ENCODE measurements around the gene TGFBR3L.

Gene TGFBR3L

GRCh38 chr19:7927605-7928333 lies 13.1 kb downstream of the TGFBR3L start (continued):
- TF ChIP-seq, protein P1, sequence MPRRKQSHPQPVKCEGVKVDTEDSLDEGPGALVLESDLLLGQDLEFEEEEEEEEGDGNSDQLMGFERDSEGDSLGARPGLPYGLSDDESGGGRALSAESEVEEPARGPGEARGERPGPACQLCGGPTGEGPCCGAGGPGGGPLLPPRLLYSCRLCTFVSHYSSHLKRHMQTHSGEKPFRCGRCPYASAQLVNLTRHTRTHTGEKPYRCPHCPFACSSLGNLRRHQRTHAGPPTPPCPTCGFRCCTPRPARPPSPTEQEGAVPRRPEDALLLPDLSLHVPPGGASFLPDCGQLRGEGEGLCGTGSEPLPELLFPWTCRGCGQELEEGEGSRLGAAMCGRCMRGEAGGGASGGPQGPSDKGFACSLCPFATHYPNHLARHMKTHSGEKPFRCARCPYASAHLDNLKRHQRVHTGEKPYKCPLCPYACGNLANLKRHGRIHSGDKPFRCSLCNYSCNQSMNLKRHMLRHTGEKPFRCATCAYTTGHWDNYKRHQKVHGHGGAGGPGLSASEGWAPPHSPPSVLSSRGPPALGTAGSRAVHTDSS (tag by site-specific recombination; IDR thresholded peaks at IDR 0.05), result no peak
- TF ChIP-seq ZFP37 (tag by site-specific recombination; IDR thresholded peaks at IDR 0.05), result no peak
- TF ChIP-seq, protein P2, sequence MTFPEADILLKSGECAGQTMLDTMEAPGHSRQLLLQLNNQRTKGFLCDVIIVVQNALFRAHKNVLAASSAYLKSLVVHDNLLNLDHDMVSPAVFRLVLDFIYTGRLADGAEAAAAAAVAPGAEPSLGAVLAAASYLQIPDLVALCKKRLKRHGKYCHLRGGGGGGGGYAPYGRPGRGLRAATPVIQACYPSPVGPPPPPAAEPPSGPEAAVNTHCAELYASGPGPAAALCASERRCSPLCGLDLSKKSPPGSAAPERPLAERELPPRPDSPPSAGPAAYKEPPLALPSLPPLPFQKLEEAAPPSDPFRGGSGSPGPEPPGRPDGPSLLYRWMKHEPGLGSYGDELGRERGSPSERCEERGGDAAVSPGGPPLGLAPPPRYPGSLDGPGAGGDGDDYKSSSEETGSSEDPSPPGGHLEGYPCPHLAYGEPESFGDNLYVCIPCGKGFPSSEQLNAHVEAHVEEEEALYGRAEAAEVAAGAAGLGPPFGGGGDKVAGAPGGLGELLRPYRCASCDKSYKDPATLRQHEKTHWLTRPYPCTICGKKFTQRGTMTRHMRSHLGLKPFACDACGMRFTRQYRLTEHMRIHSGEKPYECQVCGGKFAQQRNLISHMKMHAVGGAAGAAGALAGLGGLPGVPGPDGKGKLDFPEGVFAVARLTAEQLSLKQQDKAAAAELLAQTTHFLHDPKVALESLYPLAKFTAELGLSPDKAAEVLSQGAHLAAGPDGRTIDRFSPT (tag by site-specific recombination; IDR thresholded peaks at IDR 0.05), result peak; percentile 95
- no peak for TF ChIP-seq ZXDB (tag by site-specific recombination; IDR thresholded peaks at IDR 0.05)
- TF ChIP-seq ZNF585B (tag by site-specific recombination; IDR thresholded peaks at IDR 0.05), result no peak
- no peak for TF ChIP-seq BCL11A (tag by site-specific recombination; IDR thresholded peaks at IDR 0.05; ENCODE audit: low read depth)

- Histone ChIP-seq H3K27ac (ENCODE audit: extremely low read depth, low read depth, low read length) (no peak overlapping the region), H3K4me3 (ENCODE audit: low read depth, low read length) (no peak overlapping the region), H3K36me3 (ENCODE audit: control insufficient read depth in 2 of 2, insufficient read depth in 1 of 2, low read length in 2 of 2) (peaks cover 6 to 42% of the 10 kb centered on the region in 2 experiments; a peak in 2 of 3 replicates), H3K9me3 (ENCODE audit: control insufficient read depth, insufficient read depth, low read depth, low read length) (no peaks in the 10 kb centered on the region), H3K4me1 (ENCODE audit: control insufficient read depth, insufficient read depth, low read length) (peaks cover 17% of the 10 kb centered on the region)
- 0 out of 2 replicates have a peak, but pooled peaks have one; percentile 3 for TF ChIP-seq PATZ1 (tag by site-specific recombination; IDR thresholded peaks at IDR 0.05)
- TF ChIP-seq ZSCAN5A (tag by site-specific recombination; IDR thresholded peaks at IDR 0.05), result no peak
- ChIA-PET CTCF (interaction anchor here (0.7 to 3.5 kb wide), 3 partner anchors 8 to 1580 kb away, joined by 4 to 25 read pairs (median 14); partner anchors contain the start of genes SNAPC2 and TIMM44), POLR2A (interaction anchor here (0.6 to 5.8 kb wide), 8 partner anchors 8 to 282 kb away, joined by 3 to 60 read pairs (median 6); partner anchors contain the start of genes MAP2K7, SNAPC2 and TIMM44)
Measured at GRCh38 chr19:7928334-7928706, 13.7 kb downstream of the TGFBR3L start.

DNA sequence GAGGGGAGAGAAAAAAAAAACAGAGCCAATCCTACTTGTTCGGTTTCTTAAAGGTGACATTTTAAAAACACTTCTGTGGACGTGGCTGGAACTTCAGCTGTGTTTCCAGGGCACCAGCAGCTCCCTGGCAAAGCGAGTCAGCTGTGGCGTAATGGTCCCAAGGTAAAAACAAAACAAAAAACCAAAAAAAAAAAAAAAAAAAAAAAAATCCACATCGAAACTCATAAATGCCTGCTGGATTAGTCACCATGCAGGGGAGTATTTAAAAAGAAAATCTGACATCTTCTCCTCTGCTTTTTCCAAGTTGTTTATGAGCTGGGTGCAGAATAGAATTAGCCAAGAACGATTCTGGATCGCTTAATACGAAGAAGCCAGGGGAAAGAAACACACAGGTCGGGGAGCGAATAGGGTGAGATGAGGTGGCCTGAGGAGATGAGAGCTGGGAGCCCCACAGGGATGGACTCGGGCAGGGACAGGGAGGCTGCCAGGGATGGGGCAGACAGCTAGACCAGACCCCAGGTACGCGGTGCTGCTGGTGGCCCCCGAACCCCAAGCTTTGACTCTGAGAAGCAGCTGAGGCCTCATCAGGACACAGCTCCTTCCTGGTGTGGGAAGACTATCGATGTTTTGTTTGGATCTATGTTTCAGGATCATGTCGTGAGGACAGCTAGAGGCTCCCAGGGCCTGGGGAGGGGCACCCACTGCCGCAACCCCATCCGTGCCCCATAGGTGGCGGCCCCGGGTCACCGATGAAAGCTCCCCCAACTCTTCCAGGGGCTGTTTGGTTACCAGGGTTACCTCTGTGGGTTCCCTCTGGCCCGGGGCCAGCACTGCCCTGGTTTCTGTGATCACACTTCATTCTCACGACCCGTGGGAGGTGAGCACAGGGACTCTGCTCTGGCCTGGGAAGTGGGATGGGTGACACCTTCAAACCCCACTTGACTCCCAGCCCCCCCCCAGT lies 14.4 kb downstream of the TGFBR3L start:
- Histone ChIP-seq H3K36me3 (ENCODE audit: control insufficient read depth in 2 of 2, insufficient read depth in 1 of 2, low read length in 2 of 2) (peaks cover 6 to 49% of the 10 kb centered on the region in 2 experiments; a peak in 2 of 3 replicates), H3K4me3 (ENCODE audit: low read depth, low read length) (no peak overlapping the region), H3K9me3 (ENCODE audit: control insufficient read depth, insufficient read depth, low read depth, low read length) (no peaks in the 10 kb centered on the region), H3K4me1 (ENCODE audit: control insufficient read depth, insufficient read depth, low read length) (peaks cover 17% of the 10 kb centered on the region), H3K27ac (ENCODE audit: extremely low read depth, low read depth, low read length) (peak overlapping the region; percentile 36; the same call in 1 of the 2 replicates)
- ChIA-PET POLR2A (interaction anchor here (0.6 to 5.8 kb wide), 14 partner anchors 9 to 898 kb away, joined by 3 to 60 read pairs (median 5); partner anchors contain the start of genes MAP2K7, NDUFA7, RPS28 and SNAPC2), CTCF (interaction anchor here (0.6 to 3.5 kb wide), 14 partner anchors 9 to 331 kb away, joined by 3 to 25 read pairs (median 4); partner anchors contain the start of genes SNAPC2 and TIMM44)
- TF ChIP-seq ZNF404 (tag by site-specific recombination; IDR thresholded peaks at IDR 0.05) (no peak), ZNF341 (tag by site-specific recombination; IDR thresholded peaks at IDR 0.05; ENCODE audit: low read depth) (peak; percentile 28; the same call in 1 of the 2 replicates), KLF10 (tag by site-specific recombination; IDR thresholded peaks at IDR 0.05) (peak; percentile 56), ZNF629 (tag by site-specific recombination; IDR thresholded peaks at IDR 0.05) (peak; percentile 80), ZBTB48 (tag by site-specific recombination; IDR thresholded peaks at IDR 0.05) (0 out of 2 replicates have a peak, but pooled peaks have one; percentile 47), ZNF707 (tag by site-specific recombination; IDR thresholded peaks at IDR 0.05) (no peak), ZEB2 (tag by site-specific recombination; IDR thresholded peaks at IDR 0.05) (peak; percentile 91)
- TF ChIP-seq, protein P3, sequence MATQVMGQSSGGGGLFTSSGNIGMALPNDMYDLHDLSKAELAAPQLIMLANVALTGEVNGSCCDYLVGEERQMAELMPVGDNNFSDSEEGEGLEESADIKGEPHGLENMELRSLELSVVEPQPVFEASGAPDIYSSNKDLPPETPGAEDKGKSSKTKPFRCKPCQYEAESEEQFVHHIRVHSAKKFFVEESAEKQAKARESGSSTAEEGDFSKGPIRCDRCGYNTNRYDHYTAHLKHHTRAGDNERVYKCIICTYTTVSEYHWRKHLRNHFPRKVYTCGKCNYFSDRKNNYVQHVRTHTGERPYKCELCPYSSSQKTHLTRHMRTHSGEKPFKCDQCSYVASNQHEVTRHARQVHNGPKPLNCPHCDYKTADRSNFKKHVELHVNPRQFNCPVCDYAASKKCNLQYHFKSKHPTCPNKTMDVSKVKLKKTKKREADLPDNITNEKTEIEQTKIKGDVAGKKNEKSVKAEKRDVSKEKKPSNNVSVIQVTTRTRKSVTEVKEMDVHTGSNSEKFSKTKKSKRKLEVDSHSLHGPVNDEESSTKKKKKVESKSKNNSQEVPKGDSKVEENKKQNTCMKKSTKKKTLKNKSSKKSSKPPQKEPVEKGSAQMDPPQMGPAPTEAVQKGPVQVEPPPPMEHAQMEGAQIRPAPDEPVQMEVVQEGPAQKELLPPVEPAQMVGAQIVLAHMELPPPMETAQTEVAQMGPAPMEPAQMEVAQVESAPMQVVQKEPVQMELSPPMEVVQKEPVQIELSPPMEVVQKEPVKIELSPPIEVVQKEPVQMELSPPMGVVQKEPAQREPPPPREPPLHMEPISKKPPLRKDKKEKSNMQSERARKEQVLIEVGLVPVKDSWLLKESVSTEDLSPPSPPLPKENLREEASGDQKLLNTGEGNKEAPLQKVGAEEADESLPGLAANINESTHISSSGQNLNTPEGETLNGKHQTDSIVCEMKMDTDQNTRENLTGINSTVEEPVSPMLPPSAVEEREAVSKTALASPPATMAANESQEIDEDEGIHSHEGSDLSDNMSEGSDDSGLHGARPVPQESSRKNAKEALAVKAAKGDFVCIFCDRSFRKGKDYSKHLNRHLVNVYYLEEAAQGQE (tag by site-specific recombination; IDR thresholded peaks at IDR 0.05), result no peak
